ENCODE measurements around the gene OXNAD1. TPM values are rescaled to one million over a fixed set of nuclear protein-coding genes. Genes with fewer than 3 reads are reported as not detected.

The OXNAD1 gene
- total RNA-seq, 4 donors from 2014 or later = 10.3 to 17.8 (median 13.3) TPM

DNA sequence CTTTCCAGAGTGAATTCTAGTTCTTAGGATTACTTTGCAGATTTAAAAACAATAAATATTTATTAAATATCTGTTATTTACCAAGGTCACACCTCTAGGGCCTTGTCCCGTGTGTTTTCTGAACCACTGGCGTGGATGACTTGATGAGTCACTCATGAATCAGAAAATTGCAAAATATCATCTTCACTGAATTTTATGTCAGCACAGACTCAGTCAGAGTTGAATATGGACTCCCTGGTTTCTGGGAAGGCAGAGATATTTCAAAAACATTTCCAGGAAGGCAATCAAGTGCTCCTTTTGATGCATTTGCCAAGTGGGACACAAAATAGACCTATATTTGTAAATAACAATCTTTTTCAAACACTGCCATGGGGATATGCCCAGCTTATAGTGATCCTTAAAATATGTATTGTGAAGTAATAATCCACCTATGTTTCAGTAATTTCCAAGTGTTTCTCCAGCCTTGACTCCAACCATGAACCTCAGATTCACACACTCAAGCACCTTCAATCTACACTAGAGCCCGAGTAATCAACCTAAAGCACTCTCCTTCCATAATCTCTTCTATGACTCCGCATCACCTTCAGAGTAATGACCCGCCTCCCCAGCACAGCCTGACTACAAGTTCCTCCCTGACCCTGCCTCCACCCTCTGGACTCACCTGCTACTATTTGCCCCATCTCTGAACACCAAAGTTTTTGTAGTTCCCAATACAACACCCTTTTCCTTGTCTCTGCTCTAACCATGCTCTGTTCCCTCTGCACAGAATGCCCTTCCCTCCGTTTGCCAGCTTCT lies 24.6 kb upstream of the OXNAD1 start:
- WGBS = 64% methylated on average over 6 of the region's 6 CpGs
- H3K27ac ChIP-seq = peak overlapping the region; percentile 71

DNA sequence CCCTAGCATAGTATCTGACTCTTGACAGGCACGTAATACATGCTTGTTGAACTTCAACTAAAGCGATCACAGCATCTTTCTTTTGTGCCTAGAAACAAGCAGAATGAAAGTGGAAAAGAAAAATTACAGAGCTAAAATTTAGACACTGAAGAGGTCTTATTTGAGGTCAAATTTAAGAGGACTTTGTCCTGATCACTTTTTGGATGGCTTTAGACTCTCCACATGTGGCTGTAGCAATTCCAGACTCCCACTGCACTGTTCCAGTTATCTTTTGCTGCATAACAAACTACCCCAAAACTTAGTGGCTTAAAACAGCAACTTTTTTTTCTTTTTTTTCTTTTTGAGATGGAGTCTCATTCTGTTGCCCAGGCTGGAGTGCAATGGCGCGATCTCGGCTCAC lies 23.8 kb upstream of the OXNAD1 start:
- peak overlapping the region; percentile 53 for H3K27ac ChIP-seq
- DNase-seq (ENCODE audit: low spot score in 2 of 2) = no peak
- H3K4me3 ChIP-seq = no peak overlapping the region
- TF ChIP-seq POLR2AphosphoS5 (IDR thresholded peaks at IDR 0.05) = no peak
- TF ChIP-seq, protein P1, sequence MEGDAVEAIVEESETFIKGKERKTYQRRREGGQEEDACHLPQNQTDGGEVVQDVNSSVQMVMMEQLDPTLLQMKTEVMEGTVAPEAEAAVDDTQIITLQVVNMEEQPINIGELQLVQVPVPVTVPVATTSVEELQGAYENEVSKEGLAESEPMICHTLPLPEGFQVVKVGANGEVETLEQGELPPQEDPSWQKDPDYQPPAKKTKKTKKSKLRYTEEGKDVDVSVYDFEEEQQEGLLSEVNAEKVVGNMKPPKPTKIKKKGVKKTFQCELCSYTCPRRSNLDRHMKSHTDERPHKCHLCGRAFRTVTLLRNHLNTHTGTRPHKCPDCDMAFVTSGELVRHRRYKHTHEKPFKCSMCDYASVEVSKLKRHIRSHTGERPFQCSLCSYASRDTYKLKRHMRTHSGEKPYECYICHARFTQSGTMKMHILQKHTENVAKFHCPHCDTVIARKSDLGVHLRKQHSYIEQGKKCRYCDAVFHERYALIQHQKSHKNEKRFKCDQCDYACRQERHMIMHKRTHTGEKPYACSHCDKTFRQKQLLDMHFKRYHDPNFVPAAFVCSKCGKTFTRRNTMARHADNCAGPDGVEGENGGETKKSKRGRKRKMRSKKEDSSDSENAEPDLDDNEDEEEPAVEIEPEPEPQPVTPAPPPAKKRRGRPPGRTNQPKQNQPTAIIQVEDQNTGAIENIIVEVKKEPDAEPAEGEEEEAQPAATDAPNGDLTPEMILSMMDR (IDR thresholded peaks at IDR 0.05) = no peak
- no peak for TF ChIP-seq EP300 (IDR thresholded peaks at IDR 0.05)
- TF ChIP-seq POLR2A (IDR thresholded peaks at IDR 0.05) = no peak
- peaks cover 7% of the 10 kb centered on the region for H3K4me1 ChIP-seq
- no peaks in the 10 kb centered on the region for H3K36me3 ChIP-seq
- no peaks in the 10 kb centered on the region for H3K9me3 ChIP-seq
- WGBS = 99% methylated on average over 5 of the region's 5 CpGs
- H3K27me3 ChIP-seq = no peaks in the 10 kb centered on the region

More for the DNA sequence above, 24.6 kb upstream of the OXNAD1 start:
- H3K4me1 ChIP-seq = peaks cover 7% of the 10 kb centered on the region
- no peak overlapping the region for H3K4me3 ChIP-seq
- H3K27me3 ChIP-seq = no peaks in the 10 kb centered on the region
- no peak for DNase-seq (ENCODE audit: low spot score in 2 of 2)
- TF ChIP-seq POLR2A (IDR thresholded peaks at IDR 0.05) (no peak), EP300 (IDR thresholded peaks at IDR 0.05) (no peak), POLR2AphosphoS5 (IDR thresholded peaks at IDR 0.05) (peak in 2 of 3 donors; percentile 31 to 53)
- TF ChIP-seq, protein P1 (IDR thresholded peaks at IDR 0.05) = no peak
- no peaks in the 10 kb centered on the region for H3K36me3 ChIP-seq
- H3K9me3 ChIP-seq = no peaks in the 10 kb centered on the region

DNA sequence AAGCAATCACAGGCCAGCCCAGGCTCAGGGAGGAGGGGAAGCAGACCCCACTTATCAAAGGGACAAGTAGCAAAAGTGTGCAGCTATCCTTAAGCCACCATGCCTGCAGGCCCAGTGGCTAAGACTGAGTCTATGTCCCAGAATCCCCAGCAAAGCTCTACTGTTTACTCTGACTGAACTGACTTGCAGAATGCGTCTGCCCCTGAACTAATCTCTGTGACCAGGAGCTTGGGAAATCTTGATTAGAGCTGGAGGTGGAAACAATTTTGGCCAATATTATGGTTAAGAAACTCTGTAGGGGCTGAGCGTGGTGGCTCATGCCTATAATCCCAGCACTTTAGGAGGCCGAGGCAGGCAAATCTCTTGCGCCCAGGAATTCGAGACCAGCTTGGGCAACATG lies 22.8 kb upstream of the OXNAD1 start:
- H3K27me3 ChIP-seq = no peaks in the 10 kb centered on the region
- no peak overlapping the region for H3K27ac ChIP-seq
- no peak for DNase-seq (ENCODE audit: low spot score in 2 of 2)
- H3K36me3 ChIP-seq = no peaks in the 10 kb centered on the region
- no peak for TF ChIP-seq EP300 (IDR thresholded peaks at IDR 0.05)
- TF ChIP-seq, protein P1 (IDR thresholded peaks at IDR 0.05) = no peak
- no peak for TF ChIP-seq POLR2AphosphoS5 (IDR thresholded peaks at IDR 0.05)
- TF ChIP-seq POLR2A (IDR thresholded peaks at IDR 0.05) = no peak
- WGBS = 95% methylated on average over 5 of the region's 5 CpGs
- peaks cover 8% of the 10 kb centered on the region for H3K4me1 ChIP-seq
- no peak overlapping the region for H3K4me3 ChIP-seq
- no peaks in the 10 kb centered on the region for H3K9me3 ChIP-seq

DNA sequence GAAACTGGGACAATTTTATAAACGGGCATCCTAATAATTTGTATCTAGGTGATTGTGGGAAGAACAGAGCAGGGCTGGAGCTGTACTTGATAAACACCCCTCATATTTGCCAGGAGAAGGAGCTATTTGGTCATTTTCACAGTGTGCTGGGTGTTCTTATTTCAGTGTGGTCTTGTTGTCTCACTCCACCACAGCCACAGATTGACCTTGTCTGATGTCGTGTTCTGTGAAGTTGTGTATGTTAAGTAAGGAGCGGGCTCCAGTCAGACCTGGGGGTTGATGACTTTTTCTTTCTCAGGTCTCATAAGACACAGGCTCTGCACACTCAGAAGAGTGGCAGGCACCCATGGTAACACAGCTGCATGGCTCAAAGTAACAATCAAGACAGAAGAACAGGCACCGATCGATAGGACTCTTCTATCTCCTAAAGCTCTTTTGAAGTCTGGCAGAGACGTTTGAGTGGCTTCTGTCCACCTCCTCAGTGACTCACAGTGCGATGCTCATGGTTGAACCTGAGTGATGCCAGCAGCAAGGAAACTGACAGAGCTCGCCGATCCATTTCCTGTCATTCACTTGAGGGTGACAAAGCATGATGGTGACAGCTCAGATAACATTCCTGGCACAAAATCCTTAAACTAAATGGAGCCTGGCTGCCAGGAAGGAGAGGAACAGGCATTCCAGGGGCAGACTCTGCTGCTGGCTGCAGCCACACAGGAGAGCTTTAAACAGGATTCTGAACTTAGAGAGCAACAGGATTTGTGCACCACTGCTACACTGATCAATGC lies 21.1 kb upstream of the OXNAD1 start:
- peaks cover 12% of the 10 kb centered on the region for H3K4me1 ChIP-seq
- H3K27ac ChIP-seq = no peak overlapping the region
- H3K36me3 ChIP-seq = no peaks in the 10 kb centered on the region
- H3K27me3 ChIP-seq = no peaks in the 10 kb centered on the region
- no peak overlapping the region for H3K4me3 ChIP-seq
- H3K9me3 ChIP-seq = no peaks in the 10 kb centered on the region
- no peak for DNase-seq (ENCODE audit: low spot score in 2 of 2)
- no peak for TF ChIP-seq POLR2A (IDR thresholded peaks at IDR 0.05)
- no peak for TF ChIP-seq POLR2AphosphoS5 (IDR thresholded peaks at IDR 0.05)
- TF ChIP-seq EP300 (IDR thresholded peaks at IDR 0.05) = no peak
- TF ChIP-seq, protein P1 (IDR thresholded peaks at IDR 0.05) = no peak
- WGBS = 65% methylated on average over 9 of the region's 9 CpGs

DNA sequence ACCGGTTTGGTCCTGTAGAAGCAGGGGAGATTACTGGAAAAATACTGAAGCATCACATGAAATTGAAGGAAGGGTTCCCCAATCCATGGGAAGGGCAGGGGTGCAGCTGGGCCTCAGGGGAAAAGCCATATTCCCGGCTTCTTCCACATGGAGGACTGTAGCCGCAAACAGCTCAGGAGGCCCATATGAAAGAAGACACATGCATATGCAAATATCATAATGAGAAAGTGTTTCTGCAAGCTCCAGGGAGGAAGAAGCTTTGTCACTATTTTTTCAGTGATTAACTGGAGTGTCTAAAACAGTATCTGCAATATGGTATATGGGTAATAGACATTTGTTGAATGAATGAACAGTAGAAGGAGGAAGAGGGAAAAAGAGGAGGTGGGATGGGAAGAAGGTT lies 19.4 kb upstream of the OXNAD1 start:
- Histone ChIP-seq H3K27me3 (no peaks in the 10 kb centered on the region), H3K4me1 (peaks cover 8% of the 10 kb centered on the region), H3K9me3 (no peaks in the 10 kb centered on the region), H3K36me3 (no peaks in the 10 kb centered on the region), H3K27ac (no peak overlapping the region), H3K4me3 (no peak overlapping the region)
- no peak for DNase-seq (ENCODE audit: low spot score in 2 of 2)
- no peak for TF ChIP-seq EP300 (IDR thresholded peaks at IDR 0.05)
- TF ChIP-seq, protein P1 (IDR thresholded peaks at IDR 0.05) = no peak
- TF ChIP-seq POLR2A (IDR thresholded peaks at IDR 0.05) = no peak
- no peak for TF ChIP-seq POLR2AphosphoS5 (IDR thresholded peaks at IDR 0.05)
- 93% methylated on average over 3 of the region's 3 CpGs for WGBS

All from suprapubic skin (tissue), 4 donors.